WTC11 (cell line): Measurements from ENCODE around the gene LYPD3. TPM values are rescaled to one million over a fixed set of nuclear protein-coding genes. Genes with fewer than 3 reads are reported as not detected.

Experiments used
- ATAC-seq: fragments of 200-7000 bp; cut with Tn5 transposase; 2 replicates; pipeline ENCODE4 v1.10.0; 2021; ENCODE audit warnings: mild to moderate bottlenecking, moderate library complexity
- CTCF ChIA-PET: fragments of 300-600 bp; sonication (Branson Sonifier 250); formaldehyde crosslinking; loops from one replicate; lab custom pipeline; 2021; ENCODE audit warnings: antibody characterized with exemption; lab: Charles Lee
- POLR2A ChIA-PET: fragments of 350-600 bp; sonication (Branson Sonifier 250); formaldehyde crosslinking; loops from one replicate; lab custom pipeline; 2021; ENCODE audit warnings: antibody characterized with exemption; lab: Charles Lee
- DNase-seq: peaks from one replicate; pipeline ENCODE4 v3.0.0; 2021; ENCODE audit warnings: low spot score
- H3K27ac Mint-ChIP-seq: 2 replicates; pipeline ENCODE4 v1.8.0; 2021; ENCODE audit warnings: mixed read lengths
- H3K27me3 Mint-ChIP-seq: 2 replicates; pipeline ENCODE4 v1.8.0; 2021; ENCODE audit warnings: low read depth, mild to moderate bottlenecking, moderate library complexity, mixed read lengths
- H3K36me3 Mint-ChIP-seq: 2 replicates; pipeline ENCODE4 v1.8.0; 2021; ENCODE audit warnings: mixed read lengths
- H3K4me1 Mint-ChIP-seq: 2 replicates; pipeline ENCODE4 v1.8.0; 2022; ENCODE audit warnings: mixed read lengths
- H3K4me3 Mint-ChIP-seq: 2 replicates; pipeline ENCODE4 v1.8.0; 2021; ENCODE audit warnings: mild to moderate bottlenecking, moderate library complexity, mixed read lengths
- H3K9me3 Mint-ChIP-seq: 2 replicates; pipeline ENCODE4 v1.8.0; 2021; ENCODE audit warnings: mixed read lengths
- ATF1 ChIP-seq: sonication (generic); formaldehyde crosslinking; IDR thresholded peaks from 2 replicates; pipeline ENCODE4 v1.8.1; 2023; ENCODE audit warnings: mild to moderate bottlenecking, moderate library complexity, missing genetic modification reagents
- ELF4 ChIP-seq: sonication (generic); formaldehyde crosslinking; IDR thresholded peaks from 2 replicates; pipeline ENCODE4 v1.8.1; 2022; ENCODE audit warnings: low read depth, mild to moderate bottlenecking, moderate library complexity, missing genetic modification reagents
- ESRRA ChIP-seq: sonication (generic); formaldehyde crosslinking; IDR thresholded peaks from 2 replicates; pipeline ENCODE4 v1.8.1; 2022; ENCODE audit warnings: mild to moderate bottlenecking, missing genetic modification reagents, borderline replicate concordance
- GABPB1 ChIP-seq: sonication (generic); formaldehyde crosslinking; IDR thresholded peaks from 2 replicates; pipeline ENCODE4 v1.8.1; 2023; ENCODE audit warnings: mild to moderate bottlenecking, missing genetic modification reagents
- JAZF1 ChIP-seq: fragments of 250-450 bp; sonication (Bioruptor Pico); IDR thresholded peaks from 2 replicates; pipeline ENCODE4 v1.9.0; 2021; ENCODE audit warnings: moderate library complexity, mild to moderate bottlenecking, inconsistent platforms
- NR2C2 ChIP-seq: sonication (generic); formaldehyde crosslinking; IDR thresholded peaks from 2 replicates; pipeline ENCODE4 v1.8.0; 2022; ENCODE audit warnings: mild to moderate bottlenecking, missing genetic modification reagents
- RELA ChIP-seq: sonication (generic); formaldehyde crosslinking; IDR thresholded peaks from 2 replicates; pipeline ENCODE4 v1.8.1; 2022; ENCODE audit warnings: missing genetic modification reagents, mild to moderate bottlenecking, borderline replicate concordance
- SMAD4 ChIP-seq: sonication (generic); formaldehyde crosslinking; IDR thresholded peaks from 2 replicates; pipeline ENCODE4 v1.8.0; 2022; ENCODE audit warnings: mild to moderate bottlenecking, missing genetic modification reagents
- TCF7 ChIP-seq: sonication (generic); formaldehyde crosslinking; IDR thresholded peaks from 2 replicates; pipeline ENCODE4 v1.8.0; 2022; ENCODE audit warnings: mild to moderate bottlenecking, low read depth, missing genetic modification reagents, moderate library complexity
- TEAD1 ChIP-seq: sonication (generic); formaldehyde crosslinking; IDR thresholded peaks from 2 replicates; pipeline ENCODE4 v1.8.0; 2022; ENCODE audit warnings: mild to moderate bottlenecking, missing genetic modification reagents
- TEAD4 ChIP-seq: sonication (generic); formaldehyde crosslinking; IDR thresholded peaks from 2 replicates; pipeline ENCODE4 v1.8.0; 2022; ENCODE audit warnings: mild to moderate bottlenecking, missing genetic modification reagents
- ZNF121 ChIP-seq: sonication (generic); formaldehyde crosslinking; IDR thresholded peaks from 2 replicates; pipeline ENCODE4 v1.8.0; 2023; ENCODE audit warnings: missing genetic modification reagents
- ZNF396 ChIP-seq: fragments of 250-450 bp; sonication (Bioruptor Pico); IDR thresholded peaks from 2 replicates; pipeline ENCODE4 v1.8.0; 2021; ENCODE audit warnings: mild to moderate bottlenecking, moderate library complexity, borderline replicate concordance
- ZNF423 ChIP-seq: fragments of 250-450 bp; sonication (Bioruptor Pico); IDR thresholded peaks from 2 replicates; pipeline ENCODE4 v2.1.2; 2022; ENCODE audit warnings: mild to moderate bottlenecking, moderate library complexity
- total RNA-seq: library from RNA; stranded (reverse); gene quantifications from 3 replicates; pipeline ENCODE4 v1.2.3, GENCODE V29; 2021
- TF ChIP-seq, protein P1 (sequence below): fragments of 250-450 bp; sonication (Bioruptor Pico); IDR thresholded peaks from 2 replicates; pipeline ENCODE4 v1.8.0; 2021; ENCODE audit warnings: mild to moderate bottlenecking
- TF ChIP-seq, protein P2 (sequence below): fragments of 200-600 bp; IDR thresholded peaks from 2 replicates; pipeline ENCODE4 v1.8.0; 2022; ENCODE audit warnings: antibody characterized with exemption
- TF ChIP-seq, protein P3 (sequence below): sonication (generic); formaldehyde crosslinking; IDR thresholded peaks from 2 replicates; pipeline ENCODE4 v1.8.1; 2023; ENCODE audit warnings: mild to moderate bottlenecking, moderate library complexity, missing genetic modification reagents
- TF ChIP-seq, protein P4 (sequence below): sonication (generic); formaldehyde crosslinking; IDR thresholded peaks from 2 replicates; pipeline ENCODE4 v1.8.1; 2022; ENCODE audit warnings: mild to moderate bottlenecking, missing genetic modification reagents, moderate library complexity, borderline replicate concordance
- TF ChIP-seq, protein P5 (sequence below): sonication (generic); formaldehyde crosslinking; IDR thresholded peaks from 2 replicates; pipeline ENCODE4 v1.8.0; 2022; ENCODE audit warnings: mild to moderate bottlenecking, missing genetic modification reagents
- TF ChIP-seq, protein P6 (sequence below): sonication (generic); formaldehyde crosslinking; IDR thresholded peaks from 2 replicates; pipeline ENCODE4 v1.8.0; 2022; ENCODE audit warnings: mild to moderate bottlenecking, missing genetic modification reagents
- TF ChIP-seq, protein P7 (sequence below): fragments of 250-450 bp; sonication (Bioruptor Pico); IDR thresholded peaks from 2 replicates; pipeline ENCODE4 v1.9.0; 2021; ENCODE audit warnings: mild to moderate bottlenecking

Gene LYPD3
- total RNA-seq, 1 experiment from 2014 or later = 3.8 TPM

DNA sequence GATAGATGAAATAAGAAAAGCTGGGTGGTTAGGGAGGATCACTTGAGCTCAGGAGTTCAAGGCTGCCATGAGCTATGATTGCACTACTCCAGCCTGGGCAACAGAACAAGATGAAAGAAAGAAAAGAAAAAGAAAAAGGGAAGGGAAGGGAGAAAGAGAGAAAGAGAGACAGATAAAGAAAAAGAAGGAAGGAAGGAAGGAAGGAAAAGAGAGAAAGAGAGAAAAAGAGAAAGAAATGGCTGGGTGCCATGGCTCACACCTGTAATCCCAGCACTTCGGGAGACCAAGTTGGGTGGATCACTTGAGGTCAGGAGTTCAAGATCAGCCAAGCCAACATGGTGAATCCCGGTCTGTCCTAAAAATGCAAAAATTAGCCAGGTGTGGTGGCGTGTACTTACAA, 29.6 kb downstream of the LYPD3 start (continued):
- TF ChIP-seq, protein P1, sequence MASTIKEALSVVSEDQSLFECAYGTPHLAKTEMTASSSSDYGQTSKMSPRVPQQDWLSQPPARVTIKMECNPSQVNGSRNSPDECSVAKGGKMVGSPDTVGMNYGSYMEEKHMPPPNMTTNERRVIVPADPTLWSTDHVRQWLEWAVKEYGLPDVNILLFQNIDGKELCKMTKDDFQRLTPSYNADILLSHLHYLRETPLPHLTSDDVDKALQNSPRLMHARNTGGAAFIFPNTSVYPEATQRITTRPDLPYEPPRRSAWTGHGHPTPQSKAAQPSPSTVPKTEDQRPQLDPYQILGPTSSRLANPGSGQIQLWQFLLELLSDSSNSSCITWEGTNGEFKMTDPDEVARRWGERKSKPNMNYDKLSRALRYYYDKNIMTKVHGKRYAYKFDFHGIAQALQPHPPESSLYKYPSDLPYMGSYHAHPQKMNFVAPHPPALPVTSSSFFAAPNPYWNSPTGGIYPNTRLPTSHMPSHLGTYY (CRISPR knock-in tag) = no peak
- TF ChIP-seq, protein P2, sequence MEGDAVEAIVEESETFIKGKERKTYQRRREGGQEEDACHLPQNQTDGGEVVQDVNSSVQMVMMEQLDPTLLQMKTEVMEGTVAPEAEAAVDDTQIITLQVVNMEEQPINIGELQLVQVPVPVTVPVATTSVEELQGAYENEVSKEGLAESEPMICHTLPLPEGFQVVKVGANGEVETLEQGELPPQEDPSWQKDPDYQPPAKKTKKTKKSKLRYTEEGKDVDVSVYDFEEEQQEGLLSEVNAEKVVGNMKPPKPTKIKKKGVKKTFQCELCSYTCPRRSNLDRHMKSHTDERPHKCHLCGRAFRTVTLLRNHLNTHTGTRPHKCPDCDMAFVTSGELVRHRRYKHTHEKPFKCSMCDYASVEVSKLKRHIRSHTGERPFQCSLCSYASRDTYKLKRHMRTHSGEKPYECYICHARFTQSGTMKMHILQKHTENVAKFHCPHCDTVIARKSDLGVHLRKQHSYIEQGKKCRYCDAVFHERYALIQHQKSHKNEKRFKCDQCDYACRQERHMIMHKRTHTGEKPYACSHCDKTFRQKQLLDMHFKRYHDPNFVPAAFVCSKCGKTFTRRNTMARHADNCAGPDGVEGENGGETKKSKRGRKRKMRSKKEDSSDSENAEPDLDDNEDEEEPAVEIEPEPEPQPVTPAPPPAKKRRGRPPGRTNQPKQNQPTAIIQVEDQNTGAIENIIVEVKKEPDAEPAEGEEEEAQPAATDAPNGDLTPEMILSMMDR = no peak
- TF ChIP-seq JAZF1 (CRISPR knock-in tag) (no peak), TEAD1 (CRISPR knock-in tag) (no peak), ZNF396 (CRISPR knock-in tag) (no peak), GABPB1 (CRISPR knock-in tag) (no peak), TCF7 (no peak), RELA (CRISPR knock-in tag) (no peak), ZNF121 (no peak), ZNF423 (CRISPR knock-in tag) (no peak), ESRRA (no peak), TEAD4 (CRISPR knock-in tag) (no peak), NR2C2 (no peak)
- TF ChIP-seq, protein P3, sequence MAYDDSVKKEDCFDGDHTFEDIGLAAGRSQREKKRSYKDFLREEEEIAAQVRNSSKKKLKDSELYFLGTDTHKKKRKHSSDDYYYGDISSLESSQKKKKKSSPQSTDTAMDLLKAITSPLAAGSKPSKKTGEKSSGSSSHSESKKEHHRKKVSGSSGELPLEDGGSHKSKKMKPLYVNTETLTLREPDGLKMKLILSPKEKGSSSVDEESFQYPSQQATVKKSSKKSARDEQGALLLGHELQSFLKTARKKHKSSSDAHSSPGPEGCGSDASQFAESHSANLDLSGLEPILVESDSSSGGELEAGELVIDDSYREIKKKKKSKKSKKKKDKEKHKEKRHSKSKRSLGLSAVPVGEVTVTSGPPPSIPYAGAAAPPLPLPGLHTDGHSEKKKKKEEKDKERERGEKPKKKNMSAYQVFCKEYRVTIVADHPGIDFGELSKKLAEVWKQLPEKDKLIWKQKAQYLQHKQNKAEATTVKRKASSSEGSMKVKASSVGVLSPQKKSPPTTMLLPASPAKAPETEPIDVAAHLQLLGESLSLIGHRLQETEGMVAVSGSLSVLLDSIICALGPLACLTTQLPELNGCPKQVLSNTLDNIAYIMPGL (CRISPR knock-in tag) = no peak
- TF ChIP-seq, all 79 proteins: peak for 0

DNA sequence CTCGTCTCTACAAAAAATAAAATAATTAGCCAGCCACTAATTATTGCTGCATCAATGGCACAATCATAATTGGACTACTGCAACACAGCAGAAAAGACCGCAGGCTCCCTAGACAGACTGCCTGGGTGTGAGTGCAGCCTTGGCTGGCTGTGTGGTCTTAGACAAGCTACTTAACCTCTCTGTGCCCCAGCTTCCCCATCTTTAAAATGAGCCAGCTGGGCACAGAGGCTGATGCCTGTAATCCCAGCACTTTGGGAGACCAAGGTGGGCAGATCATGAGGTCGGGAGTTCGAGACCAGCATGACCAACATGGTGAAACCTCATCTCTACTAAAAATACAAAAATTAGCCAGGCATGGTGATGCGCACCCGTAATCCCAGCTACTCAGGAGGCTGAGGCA, 31.7 kb downstream of the LYPD3 start:
- H3K9me3 Mint-ChIP-seq = 0 out of 2 replicates have a peak, but pooled peaks cover 3% of the 10 kb centered on the region
- TF ChIP-seq, protein P4, sequence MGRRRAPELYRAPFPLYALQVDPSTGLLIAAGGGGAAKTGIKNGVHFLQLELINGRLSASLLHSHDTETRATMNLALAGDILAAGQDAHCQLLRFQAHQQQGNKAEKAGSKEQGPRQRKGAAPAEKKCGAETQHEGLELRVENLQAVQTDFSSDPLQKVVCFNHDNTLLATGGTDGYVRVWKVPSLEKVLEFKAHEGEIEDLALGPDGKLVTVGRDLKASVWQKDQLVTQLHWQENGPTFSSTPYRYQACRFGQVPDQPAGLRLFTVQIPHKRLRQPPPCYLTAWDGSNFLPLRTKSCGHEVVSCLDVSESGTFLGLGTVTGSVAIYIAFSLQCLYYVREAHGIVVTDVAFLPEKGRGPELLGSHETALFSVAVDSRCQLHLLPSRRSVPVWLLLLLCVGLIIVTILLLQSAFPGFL (CRISPR knock-in tag) = no peak
- TF ChIP-seq ATF1 = no peak
- no peak for TF ChIP-seq ELF4 (CRISPR knock-in tag)
- TF ChIP-seq, protein P1 (CRISPR knock-in tag) = no peak
- TF ChIP-seq, protein P5, sequence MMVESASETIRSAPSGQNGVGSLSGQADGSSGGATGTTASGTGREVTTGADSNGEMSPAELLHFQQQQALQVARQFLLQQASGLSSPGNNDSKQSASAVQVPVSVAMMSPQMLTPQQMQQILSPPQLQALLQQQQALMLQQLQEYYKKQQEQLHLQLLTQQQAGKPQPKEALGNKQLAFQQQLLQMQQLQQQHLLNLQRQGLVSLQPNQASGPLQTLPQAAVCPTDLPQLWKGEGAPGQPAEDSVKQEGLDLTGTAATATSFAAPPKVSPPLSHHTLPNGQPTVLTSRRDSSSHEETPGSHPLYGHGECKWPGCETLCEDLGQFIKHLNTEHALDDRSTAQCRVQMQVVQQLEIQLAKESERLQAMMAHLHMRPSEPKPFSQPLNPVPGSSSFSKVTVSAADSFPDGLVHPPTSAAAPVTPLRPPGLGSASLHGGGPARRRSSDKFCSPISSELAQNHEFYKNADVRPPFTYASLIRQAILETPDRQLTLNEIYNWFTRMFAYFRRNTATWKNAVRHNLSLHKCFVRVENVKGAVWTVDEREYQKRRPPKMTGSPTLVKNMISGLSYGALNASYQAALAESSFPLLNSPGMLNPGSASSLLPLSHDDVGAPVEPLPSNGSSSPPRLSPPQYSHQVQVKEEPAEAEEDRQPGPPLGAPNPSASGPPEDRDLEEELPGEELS (CRISPR knock-in tag) = no peak
- TF ChIP-seq, protein P6, sequence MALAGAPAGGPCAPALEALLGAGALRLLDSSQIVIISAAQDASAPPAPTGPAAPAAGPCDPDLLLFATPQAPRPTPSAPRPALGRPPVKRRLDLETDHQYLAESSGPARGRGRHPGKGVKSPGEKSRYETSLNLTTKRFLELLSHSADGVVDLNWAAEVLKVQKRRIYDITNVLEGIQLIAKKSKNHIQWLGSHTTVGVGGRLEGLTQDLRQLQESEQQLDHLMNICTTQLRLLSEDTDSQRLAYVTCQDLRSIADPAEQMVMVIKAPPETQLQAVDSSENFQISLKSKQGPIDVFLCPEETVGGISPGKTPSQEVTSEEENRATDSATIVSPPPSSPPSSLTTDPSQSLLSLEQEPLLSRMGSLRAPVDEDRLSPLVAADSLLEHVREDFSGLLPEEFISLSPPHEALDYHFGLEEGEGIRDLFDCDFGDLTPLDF = no peak
- no peak for TF ChIP-seq SMAD4 (CRISPR knock-in tag)
- TF ChIP-seq, protein P7, sequence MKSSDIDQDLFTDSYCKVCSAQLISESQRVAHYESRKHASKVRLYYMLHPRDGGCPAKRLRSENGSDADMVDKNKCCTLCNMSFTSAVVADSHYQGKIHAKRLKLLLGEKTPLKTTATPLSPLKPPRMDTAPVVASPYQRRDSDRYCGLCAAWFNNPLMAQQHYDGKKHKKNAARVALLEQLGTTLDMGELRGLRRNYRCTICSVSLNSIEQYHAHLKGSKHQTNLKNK (CRISPR knock-in tag) = no peak
- H3K36me3 Mint-ChIP-seq = no peaks in the 10 kb centered on the region
- ChIA-PET POLR2A (no interaction called here), CTCF (interaction anchor here (6.0 kb wide), 1 partner anchor 13 kb away, joined by 39 read pairs; no protein-coding TSS in a partner anchor)
- H3K27ac Mint-ChIP-seq = no peak overlapping the region
- no peak overlapping the region for H3K4me3 Mint-ChIP-seq
- ATAC-seq = no peak
- no peak for DNase-seq
- H3K27me3 Mint-ChIP-seq = no peaks in the 10 kb centered on the region; the same call in 1 of the 2 replicates
- H3K4me1 Mint-ChIP-seq = peaks cover 14% of the 10 kb centered on the region
